Measurements from ENCODE around the gene SLCO3A1.
A peak's percentile ranks its signal among the peaks of the same experiment; 100 is the strongest.

The SLCO3A1 gene

GRCh38 chr15:92075764-92076163 lies 222.3 kb downstream of the SLCO3A1 start:
- Histone ChIP-seq H3K36me3 (ENCODE audit: control insufficient read depth in 1 of 2, insufficient read depth in 2 of 2, low read length in 2 of 2) (no peaks in the 10 kb centered on the region), H3K4me2 (ENCODE audit: low read length) (no peak overlapping the region), H3K79me2 (ENCODE audit: control insufficient read depth, insufficient read depth, low read length, poor library complexity) (no peaks in the 10 kb centered on the region), H3K4me1 (ENCODE audit: control insufficient read depth in 1 of 2, insufficient read depth in 2 of 2, low read length in 2 of 2) (no peaks in the 10 kb centered on the region), H4K12ac (ENCODE audit: low read depth, low read length) (no peak overlapping the region), H3K27me3 (ENCODE audit: insufficient read depth, low read length) (no peaks in the 10 kb centered on the region), H3K9me3 (ENCODE audit: insufficient read depth, low read depth, low read length) (peaks cover 3% of the 10 kb centered on the region), H2AK5ac (ENCODE audit: low read length) (no peak overlapping the region), H3K27ac (ENCODE audit: low read depth, low read length) (no peak overlapping the region), H3K14ac (ENCODE audit: low read length) (no peak overlapping the region), H4K91ac (ENCODE audit: low read depth, low read length) (no peak overlapping the region), H3K4ac (ENCODE audit: low read depth, low read length) (no peak overlapping the region), H4K8ac (ENCODE audit: low read depth, low read length) (no peak overlapping the region), H2BK12ac (ENCODE audit: low read length) (no peak overlapping the region), H3K18ac (ENCODE audit: low read length) (no peak overlapping the region), H3K23ac (ENCODE audit: low read length) (no peak overlapping the region), H3K4me3 (ENCODE audit: low read depth, low read length) (no peak overlapping the region), H2BK5ac (ENCODE audit: low read depth, low read length, poor library complexity) (no peak overlapping the region), H2BK120ac (ENCODE audit: insufficient read depth, low read length, poor library complexity) (no peak overlapping the region), H2AFZ (ENCODE audit: insufficient read depth, low read length, poor library complexity) (no peak overlapping the region), H3K79me1 (ENCODE audit: low read length) (no peaks in the 10 kb centered on the region), H3K9ac (ENCODE audit: low read length) (no peak overlapping the region)
- no CpG with 5 or more reads among the region's 7 CpGs for WGBS (ENCODE audit: extremely low coverage, insufficient coverage, insufficient read length)
- no peak for DNase-seq

- Histone ChIP-seq H3K4me1 (ENCODE audit: control insufficient read depth in 1 of 2, insufficient read depth in 2 of 2, low read length in 2 of 2) (no peaks in the 10 kb centered on the region), H3K4me2 (ENCODE audit: low read length) (no peak overlapping the region), H2BK5ac (ENCODE audit: low read depth, low read length, poor library complexity) (no peak overlapping the region), H3K9ac (ENCODE audit: low read length) (no peak overlapping the region), H3K27me3 (ENCODE audit: insufficient read depth, low read length) (no peaks in the 10 kb centered on the region), H4K12ac (ENCODE audit: low read depth, low read length) (no peak overlapping the region), H2AK5ac (ENCODE audit: low read length) (no peak overlapping the region), H3K18ac (ENCODE audit: low read length) (no peak overlapping the region), H3K79me2 (ENCODE audit: control insufficient read depth, insufficient read depth, low read length, poor library complexity) (no peaks in the 10 kb centered on the region), H2BK12ac (ENCODE audit: low read length) (no peak overlapping the region), H4K91ac (ENCODE audit: low read depth, low read length) (no peak overlapping the region), H3K79me1 (ENCODE audit: low read length) (no peaks in the 10 kb centered on the region), H3K9me3 (ENCODE audit: insufficient read depth, low read depth, low read length) (peaks cover 3% of the 10 kb centered on the region), H3K4me3 (ENCODE audit: low read depth, low read length) (no peak overlapping the region), H3K27ac (ENCODE audit: low read depth, low read length) (no peak overlapping the region), H2BK120ac (ENCODE audit: insufficient read depth, low read length, poor library complexity) (no peak overlapping the region), H2AFZ (ENCODE audit: insufficient read depth, low read length, poor library complexity) (no peak overlapping the region), H3K14ac (ENCODE audit: low read length) (no peak overlapping the region), H3K23ac (ENCODE audit: low read length) (no peak overlapping the region), H4K8ac (ENCODE audit: low read depth, low read length) (no peak overlapping the region), H3K36me3 (ENCODE audit: control insufficient read depth in 1 of 2, insufficient read depth in 2 of 2, low read length in 2 of 2) (no peaks in the 10 kb centered on the region), H3K4ac (ENCODE audit: low read depth, low read length) (no peak overlapping the region)
- no peak for DNase-seq
- WGBS (ENCODE audit: extremely low coverage, insufficient coverage, insufficient read length): 100% methylated on average over 2 of the region's 8 CpGs
Measured at GRCh38 chr15:92076541-92076940, 223.0 kb downstream of the SLCO3A1 start.

GRCh38 chr15:92077353-92078085 lies 224.0 kb downstream of the SLCO3A1 start:
- H2BK120ac ChIP-seq (ENCODE audit: insufficient read depth, low read length, poor library complexity): no peak overlapping the region
- no peak overlapping the region for H3K27ac ChIP-seq (ENCODE audit: low read depth, low read length)
- no peak overlapping the region for H2AFZ ChIP-seq (ENCODE audit: insufficient read depth, low read length, poor library complexity)
- peak; percentile 57 to 79 for DNase-seq
- H3K14ac ChIP-seq (ENCODE audit: low read length): no peak overlapping the region
- no peak overlapping the region for H3K4ac ChIP-seq (ENCODE audit: low read depth, low read length)
- no peak overlapping the region for H3K9ac ChIP-seq (ENCODE audit: low read length)
- H3K79me1 ChIP-seq (ENCODE audit: low read length): no peaks in the 10 kb centered on the region
- no peak overlapping the region for H3K4me2 ChIP-seq (ENCODE audit: low read length)
- no peak overlapping the region for H2BK5ac ChIP-seq (ENCODE audit: low read depth, low read length, poor library complexity)
- no peak overlapping the region for H3K18ac ChIP-seq (ENCODE audit: low read length)
- H3K27me3 ChIP-seq (ENCODE audit: insufficient read depth, low read length): no peaks in the 10 kb centered on the region
- WGBS (ENCODE audit: extremely low coverage, insufficient coverage, insufficient read length): no CpG with 5 or more reads among the region's 13 CpGs
- H2BK12ac ChIP-seq (ENCODE audit: low read length): no peak overlapping the region
- no peaks in the 10 kb centered on the region for H3K4me1 ChIP-seq (ENCODE audit: control insufficient read depth in 1 of 2, insufficient read depth in 2 of 2, low read length in 2 of 2)
- no peaks in the 10 kb centered on the region for H3K36me3 ChIP-seq (ENCODE audit: control insufficient read depth in 1 of 2, insufficient read depth in 2 of 2, low read length in 2 of 2)
- no peak overlapping the region for H3K4me3 ChIP-seq (ENCODE audit: low read depth, low read length)
- no peak overlapping the region for H2AK5ac ChIP-seq (ENCODE audit: low read length)
- no peak overlapping the region for H3K23ac ChIP-seq (ENCODE audit: low read length)
- H3K79me2 ChIP-seq (ENCODE audit: control insufficient read depth, insufficient read depth, low read length, poor library complexity): no peaks in the 10 kb centered on the region
- H4K91ac ChIP-seq (ENCODE audit: low read depth, low read length): no peak overlapping the region
- H4K12ac ChIP-seq (ENCODE audit: low read depth, low read length): no peak overlapping the region
- no peak overlapping the region for H4K8ac ChIP-seq (ENCODE audit: low read depth, low read length)
- H3K9me3 ChIP-seq (ENCODE audit: insufficient read depth, low read depth, low read length): peaks cover 3% of the 10 kb centered on the region

DNA sequence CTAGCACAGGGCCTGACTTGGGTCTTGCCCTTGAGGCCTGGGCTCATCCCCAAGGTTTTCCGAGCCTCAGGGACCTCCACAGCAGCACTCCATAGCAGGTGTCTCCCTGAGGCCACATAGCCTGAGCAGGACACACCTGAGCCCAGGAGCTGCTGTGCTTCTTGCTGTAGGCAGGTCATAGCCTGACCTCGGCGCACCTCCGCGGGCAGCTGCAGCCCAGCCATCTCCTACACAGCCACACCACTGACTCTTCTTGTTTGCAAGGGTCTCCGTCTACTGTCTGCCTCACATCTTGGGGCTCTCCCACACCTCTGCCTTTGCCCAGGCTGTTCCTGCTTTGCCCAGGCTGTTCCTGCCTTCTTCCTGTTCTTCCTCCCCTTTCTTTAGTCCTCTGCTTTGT lies 224.8 kb downstream of the SLCO3A1 start:
- Histone ChIP-seq H3K4me3 (ENCODE audit: low read depth, low read length) (no peak overlapping the region), H2AK5ac (ENCODE audit: low read length) (no peak overlapping the region), H3K27me3 (ENCODE audit: insufficient read depth, low read length) (no peaks in the 10 kb centered on the region), H2AFZ (ENCODE audit: insufficient read depth, low read length, poor library complexity) (no peak overlapping the region), H3K14ac (ENCODE audit: low read length) (no peak overlapping the region), H3K23ac (ENCODE audit: low read length) (no peak overlapping the region), H3K27ac (ENCODE audit: low read depth, low read length) (no peak overlapping the region), H3K4me2 (ENCODE audit: low read length) (no peak overlapping the region), H3K9ac (ENCODE audit: low read length) (no peak overlapping the region), H3K36me3 (ENCODE audit: control insufficient read depth in 1 of 2, insufficient read depth in 2 of 2, low read length in 2 of 2) (no peaks in the 10 kb centered on the region), H4K12ac (ENCODE audit: low read depth, low read length) (no peak overlapping the region), H3K4me1 (ENCODE audit: control insufficient read depth in 1 of 2, insufficient read depth in 2 of 2, low read length in 2 of 2) (no peaks in the 10 kb centered on the region), H4K91ac (ENCODE audit: low read depth, low read length) (no peak overlapping the region), H3K18ac (ENCODE audit: low read length) (no peak overlapping the region), H3K79me1 (ENCODE audit: low read length) (no peaks in the 10 kb centered on the region), H2BK12ac (ENCODE audit: low read length) (no peak overlapping the region), H3K4ac (ENCODE audit: low read depth, low read length) (no peak overlapping the region), H2BK5ac (ENCODE audit: low read depth, low read length, poor library complexity) (no peak overlapping the region), H4K8ac (ENCODE audit: low read depth, low read length) (no peak overlapping the region), H2BK120ac (ENCODE audit: insufficient read depth, low read length, poor library complexity) (no peak overlapping the region), H3K79me2 (ENCODE audit: control insufficient read depth, insufficient read depth, low read length, poor library complexity) (no peaks in the 10 kb centered on the region), H3K9me3 (ENCODE audit: insufficient read depth, low read depth, low read length) (peaks cover 3% of the 10 kb centered on the region)
- WGBS (ENCODE audit: extremely low coverage, insufficient coverage, insufficient read length): no CpG with 5 or more reads among the region's 6 CpGs
- DNase-seq: no peak
